ENCODE measurements around the gene SERPINE2.

SERPINE2 gene

GRCh38 chr2:223937535-223937934 is 101.6 kb downstream of the SERPINE2 start:
- no peak for DNase-seq

GRCh38 chr2:223936862-223937326 is 102.2 kb downstream of the SERPINE2 start:
- DNase-seq: no peak

- no peak for DNase-seq
Measured at GRCh38 chr2:223935459-223936125, 103.5 kb downstream of the SERPINE2 start.

GRCh38 chr2:223934870-223935269 is 104.2 kb downstream of the SERPINE2 start:
- DNase-seq: no peak

- no peak for DNase-seq
Measured at GRCh38 chr2:223932816-223933800, 106.0 kb downstream of the SERPINE2 start.

- DNase-seq: no peak
Measured at GRCh38 chr2:223930103-223930976, 108.7 kb downstream of the SERPINE2 start.

GRCh38 chr2:223929571-223930102 is 109.4 kb downstream of the SERPINE2 start:
- DNase-seq: peak; percentile 11

- DNase-seq: no peak
Measured at GRCh38 chr2:223928113-223929006, 110.7 kb downstream of the SERPINE2 start.

- no peak for DNase-seq
Measured at GRCh38 chr2:223925106-223925505, 114.0 kb downstream of the SERPINE2 start.

All from effector CD4-positive, alpha-beta T cell (primary cell).